ENCODE results near the gene CFAP46.

- TF ChIP-seq ESRRA (CRISPR knock-in tag; IDR thresholded peaks at IDR 0.05; ENCODE audit: borderline replicate concordance) (no peak), CTCF (IDR thresholded peaks at IDR 0.05) (no peak), MLX (CRISPR knock-in tag; IDR thresholded peaks at IDR 0.05) (no peak), MAX (CRISPR knock-in tag; IDR thresholded peaks at IDR 0.05) (no peak)
These were observed 11.1 kb upstream of the CFAP46 start for GRCh38 chr10:132953428-132953827.
